Kidney (tissue), 14 donors: ENCODE results near the gene F2. TPM values are rescaled to one million over a fixed set of nuclear protein-coding genes. Genes with fewer than 3 reads are reported as not detected.

Experiments
- DNase-seq, 5 donors: peaks; one replicate each; pipeline ENCODE4 v3.0.0-alpha.2; 2013 to 2020
- FAIRE-seq: peaks from 2 replicates; lab custom pipeline; 2012; peaks lifted over from hg19 to GRCh38; lab: Jason Lieb, UNC
- H3K27ac ChIP-seq, 2 donors: one replicate each; pipeline ENCODE4 v1.7.0; 2013; ENCODE audit warnings: low read depth in 2 of 2, low read length in 2 of 2, inconsistent platforms in 1 of 2
- H3K27me3 ChIP-seq: one replicate; pipeline ENCODE4 v1.7.1; 2013; ENCODE audit warnings: low read length, inconsistent platforms; ENCODE audit not compliant: control insufficient read depth, insufficient read depth
- H3K36me3 ChIP-seq, 3 donors: one replicate each; pipeline versions ENCODE4 v1.7.0 to v1.7.1; 2013; ENCODE audit warnings: low read length in 3 of 3, control low read depth in 1 of 3, inconsistent platforms in 1 of 3; ENCODE audit not compliant: insufficient read depth in 3 of 3, control insufficient read depth in 2 of 3
- H3K4me1 ChIP-seq, 3 donors: one replicate each; pipeline versions ENCODE4 v1.7.0 to v1.7.1; 2013; ENCODE audit warnings: low read length in 3 of 3, inconsistent platforms in 1 of 3, low read depth in 1 of 3; ENCODE audit not compliant: control insufficient read depth in 2 of 3, insufficient read depth in 2 of 3
- H3K4me3 ChIP-seq, 3 donors: one replicate each; pipeline versions ENCODE4 v1.7.0 to v1.8.1; 2013; ENCODE audit warnings: low read length in 3 of 3, control low read depth in 1 of 3, inconsistent platforms in 1 of 3
- H3K9ac ChIP-seq, 3 donors: one replicate each; pipeline versions ENCODE4 v1.7.0 to v1.7.1; 2013; ENCODE audit warnings: low read length in 3 of 3, control low read depth in 1 of 3, inconsistent platforms in 1 of 3
- H3K9me3 ChIP-seq, 3 donors: one replicate each; pipeline versions ENCODE4 v1.7.0 to v1.7.1; 2013; ENCODE audit warnings: low read length in 3 of 3, control low read depth in 1 of 3, inconsistent platforms in 1 of 3; ENCODE audit not compliant: control insufficient read depth in 2 of 3, insufficient read depth in 1 of 3
- CTCF ChIP-seq: IDR thresholded peaks from 3 replicates; pipeline ENCODE4 v1.5.1; 2012; ENCODE audit warnings: mild to moderate bottlenecking, moderate library complexity, borderline replicate concordance; ENCODE audit not compliant: insufficient read depth; ENCODE audit errors: extremely low read depth
- intact Hi-C: fragments of 100-400 bp; cut with DNase I; formaldehyde crosslinking; loops from one replicate; pipeline ENCODE4 v1.11.1; 2022
- polyA plus RNA-seq: library from polyadenylated mRNA; stranded (reverse); fragments of 350-450 nt; fragmentation: Illumina TruSeq; extraction: RNeasy Lipid Tissue Mini Kit (QIAGEN cat#74804); gene quantifications from one replicate; pipeline ENCODE4 v1.2.3, GENCODE V29; 2014; ENCODE audit warnings: low read depth, low replicate concordance; ENCODE audit not compliant: insufficient read depth
- total RNA-seq: library from RNA; stranded (reverse); fragmentation: NEBNext Ultra II Directional; extraction: Animal tissue kit (Norgen Biotek cat#: 25700); gene quantifications from one replicate; pipeline ENCODE4 v1.2.1, GENCODE V29; 2021
- donor health status: control.
- donor health status: control.
- donor health status: control.
- donor health status: control.
- donor health status: control.
- donor health status: DM: yes; HTN: yes; CAD: no.
- donor health status: Normal renal cell carcinoma (clear cell type).

Gene F2
- total and polyA plus RNA-seq, 2 donors from 2014 or later = not detected

GRCh38 chr11:46722566-46723358 is 3.7 kb downstream of the F2 start:
- H3K27ac ChIP-seq = no peak overlapping the region
- no peaks in the 10 kb centered on the region for H3K36me3 ChIP-seq
- no peak overlapping the region for H3K4me3 ChIP-seq
- DNase-seq (no peak), FAIRE-seq (no peak)
- intact Hi-C loops = no loop called here
- no peaks in the 10 kb centered on the region for H3K9me3 ChIP-seq
- no peaks in the 10 kb centered on the region for H3K4me1 ChIP-seq
- TF ChIP-seq CTCF = no peak
- H3K27me3 ChIP-seq = no peaks in the 10 kb centered on the region
- no peak overlapping the region for H3K9ac ChIP-seq

GRCh38 chr11:46723359-46723680 is 4.3 kb downstream of the F2 start:
- no peak overlapping the region for H3K9ac ChIP-seq
- peak in 1 of 5 donors; percentile 28 for DNase-seq

GRCh38 chr11:46724088-46724487 is 5.1 kb downstream of the F2 start:
- Histone ChIP-seq H3K9ac (no peak overlapping the region), H3K27me3 (no peaks in the 10 kb centered on the region), H3K4me3 (no peak overlapping the region), H3K4me1 (no peaks in the 10 kb centered on the region), H3K27ac (no peak overlapping the region), H3K9me3 (no peaks in the 10 kb centered on the region), H3K36me3 (no peaks in the 10 kb centered on the region)
- no peak for TF ChIP-seq CTCF
- FAIRE-seq = no peak
- DNase-seq = no peak
- intact Hi-C loops = no loop called here

More at GRCh38 chr11:46723359-46723680, 4.3 kb downstream of the F2 start:
- FAIRE-seq = no peak
- Histone ChIP-seq H3K9me3 (no peaks in the 10 kb centered on the region), H3K27ac (no peak overlapping the region), H3K4me1 (no peaks in the 10 kb centered on the region), H3K27me3 (no peaks in the 10 kb centered on the region), H3K4me3 (no peak overlapping the region), H3K36me3 (no peaks in the 10 kb centered on the region)
- TF ChIP-seq CTCF = no peak
- intact Hi-C loops = no loop called here
